ENCODE measurements around the gene RAPGEF1. TPM values are rescaled to one million over a fixed set of nuclear protein-coding genes. Genes with fewer than 3 reads are reported as not detected.
"Not testable (repeated sequence)": the region's sequence is repeated elsewhere in the genome, so short reads cannot be mapped to it uniquely, and the experiment has no call there.

Gene RAPGEF1
- total RNA-seq, 1 donor from 2014 or later: 32.1 TPM

- DNase-seq (ENCODE audit: low read depth in 2 of 2): no peak
Observed at GRCh38 chr9:131731644-131732043, 8.2 kb downstream of the RAPGEF1 start.

- peak; percentile 41 to 62 for DNase-seq (ENCODE audit: low read depth in 2 of 2)
Observed at GRCh38 chr9:131731237-131731636, 8.6 kb downstream of the RAPGEF1 start.

GRCh38 chr9:131728961-131729360, 10.9 kb downstream of the RAPGEF1 start:
- DNase-seq (ENCODE audit: low read depth in 2 of 2): no peak

- no peak for DNase-seq (ENCODE audit: low read depth in 2 of 2)
Observed at GRCh38 chr9:131728546-131728910, 11.3 kb downstream of the RAPGEF1 start.

GRCh38 chr9:131727795-131728545, 11.9 kb downstream of the RAPGEF1 start:
- DNase-seq (ENCODE audit: low read depth in 2 of 2): no peak

- DNase-seq (ENCODE audit: low read depth in 2 of 2): peak in 1 of 2 donors; percentile 73
Observed at GRCh38 chr9:131727184-131727759, 12.6 kb downstream of the RAPGEF1 start.

GRCh38 chr9:131724683-131725082, 15.2 kb downstream of the RAPGEF1 start:
- no peak for DNase-seq (ENCODE audit: low read depth in 2 of 2)

GRCh38 chr9:131723632-131724031, 16.2 kb downstream of the RAPGEF1 start:
- DNase-seq (ENCODE audit: low read depth in 2 of 2): peak in 1 of 2 donors; percentile 78

- DNase-seq (ENCODE audit: low read depth in 2 of 2): no peak
Observed at GRCh38 chr9:131722255-131722654, 17.6 kb downstream of the RAPGEF1 start.

GRCh38 chr9:131721076-131721475, 18.8 kb downstream of the RAPGEF1 start:
- DNase-seq (ENCODE audit: low read depth in 2 of 2): no peak

- DNase-seq (ENCODE audit: low read depth in 2 of 2): no peak
Observed at GRCh38 chr9:131720330-131720729, 19.5 kb downstream of the RAPGEF1 start.

- no peak for DNase-seq (ENCODE audit: low read depth in 2 of 2)
Observed at GRCh38 chr9:131719262-131719908, 20.5 kb downstream of the RAPGEF1 start.

GRCh38 chr9:131717719-131718460, 22.0 kb downstream of the RAPGEF1 start:
- no peak for DNase-seq (ENCODE audit: low read depth in 2 of 2)

- peak; percentile 92 to 96 for DNase-seq (ENCODE audit: low read depth in 2 of 2)
Observed at GRCh38 chr9:131715906-131716305, 24.0 kb downstream of the RAPGEF1 start.

GRCh38 chr9:131714821-131715220, 25.1 kb downstream of the RAPGEF1 start:
- peak; percentile 58 to 59 for DNase-seq (ENCODE audit: low read depth in 2 of 2)

GRCh38 chr9:131714161-131714646, 25.7 kb downstream of the RAPGEF1 start:
- peak; percentile 98 to 99 for DNase-seq (ENCODE audit: low read depth in 2 of 2)

- DNase-seq (ENCODE audit: low read depth in 2 of 2): no peak
Observed at GRCh38 chr9:131713016-131713415, 26.9 kb downstream of the RAPGEF1 start.

- no peak for DNase-seq (ENCODE audit: low read depth in 2 of 2)
Observed at GRCh38 chr9:131712151-131712716, 27.6 kb downstream of the RAPGEF1 start.

GRCh38 chr9:131709771-131710431, 30.0 kb downstream of the RAPGEF1 start:
- DNase-seq (ENCODE audit: low read depth in 2 of 2): peak; percentile 78 to 89

GRCh38 chr9:131709010-131709770, 30.7 kb downstream of the RAPGEF1 start:
- DNase-seq (ENCODE audit: low read depth in 2 of 2): not testable (repeated sequence)
